ENCODE results near the gene MRPS5. TPM values are rescaled to one million over a fixed set of nuclear protein-coding genes. Genes with fewer than 3 reads are reported as not detected.

MRPS5 gene
- total and polyA plus RNA-seq, 8 donors: 28.6 to 78.2 (median 47.2) TPM

GRCh38 chr2:95058466-95058988 lies 63.1 kb downstream of the MRPS5 start:
- peak in 1 of 2 donors; percentile 22 for DNase-seq
- H3K4me1 ChIP-seq: peaks cover 0 to 24% (median 13%) of the 10 kb centered on the region in 4 donors
- no peak overlapping the region for H3K4me3 ChIP-seq
- H3K27me3 ChIP-seq: peaks cover 0 to 39% (median 0%) of the 10 kb centered on the region in 3 donors
- H3K27ac ChIP-seq: peak overlapping the region in 1 of 5 donors; percentile 64
- no peaks in the 10 kb centered on the region for H3K36me3 ChIP-seq
- TF ChIP-seq CTCF (IDR thresholded peaks at IDR 0.05): no peak
- TF ChIP-seq POLR2AphosphoS5 (IDR thresholded peaks at IDR 0.05): no peak
- no peak for TF ChIP-seq EP300 (IDR thresholded peaks at IDR 0.05)
- no peak for TF ChIP-seq POLR2A (IDR thresholded peaks at IDR 0.05)
- 57 to 68% (median 63%) methylated on average over 9 of the region's 9 CpGs for WGBS, 5 donors
- no peaks in the 10 kb centered on the region for H3K9me3 ChIP-seq
- intact Hi-C loops (cut with DNase I; ENCODE audit: low total_unique reads): no loop called here

- H3K27me3 ChIP-seq: peaks cover 0 to 45% (median 0%) of the 10 kb centered on the region in 3 donors
- H3K27ac ChIP-seq: no peak overlapping the region
- no peaks in the 10 kb centered on the region for H3K36me3 ChIP-seq
- H3K4me1 ChIP-seq: peaks cover 0 to 27% (median 9%) of the 10 kb centered on the region in 4 donors
- peak; percentile 24 to 45 for DNase-seq
- TF ChIP-seq POLR2AphosphoS5 (IDR thresholded peaks at IDR 0.05): no peak
- TF ChIP-seq EP300 (IDR thresholded peaks at IDR 0.05): no peak
- no peak for TF ChIP-seq POLR2A (IDR thresholded peaks at IDR 0.05)
- no peak for TF ChIP-seq CTCF (IDR thresholded peaks at IDR 0.05)
- intact Hi-C loops (cut with DNase I; ENCODE audit: low total_unique reads): no loop called here
- no peaks in the 10 kb centered on the region for H3K9me3 ChIP-seq
- WGBS, 5 donors: 77 to 82% (median 80%) methylated on average over 24 to 28 of the region's 28 CpGs
- no peak overlapping the region for H3K4me3 ChIP-seq
Observed at GRCh38 chr2:95057535-95058370, 63.9 kb downstream of the MRPS5 start.

- TF ChIP-seq CTCF (IDR thresholded peaks at IDR 0.05) (no peak), EP300 (IDR thresholded peaks at IDR 0.05) (no peak), POLR2A (IDR thresholded peaks at IDR 0.05) (no peak), POLR2AphosphoS5 (IDR thresholded peaks at IDR 0.05) (no peak)
- Histone ChIP-seq H3K4me3 (no peak overlapping the region), H3K27me3 (peaks cover 0 to 55% (median 0%) of the 10 kb centered on the region in 3 donors), H3K4me1 (peaks cover 0 to 27% (median 5%) of the 10 kb centered on the region in 4 donors), H3K36me3 (no peaks in the 10 kb centered on the region), H3K9me3 (no peaks in the 10 kb centered on the region), H3K27ac (no peak overlapping the region)
- DNase-seq: peak in 1 of 2 donors; percentile 17
- intact Hi-C loops (cut with DNase I; ENCODE audit: low total_unique reads): no loop called here
- 79 to 88% (median 84%) methylated on average over 9 to 15 of the region's 15 CpGs for WGBS, 5 donors
Observed at GRCh38 chr2:95056461-95057459, 64.8 kb downstream of the MRPS5 start.

GRCh38 chr2:95056044-95056443 lies 65.6 kb downstream of the MRPS5 start:
- no peak overlapping the region for H3K4me3 ChIP-seq
- intact Hi-C loops (cut with DNase I; ENCODE audit: low total_unique reads): no loop called here
- no peaks in the 10 kb centered on the region for H3K36me3 ChIP-seq
- peaks cover 0 to 27% (median 5%) of the 10 kb centered on the region in 4 donors for H3K4me1 ChIP-seq
- no peak for DNase-seq
- no peak for TF ChIP-seq EP300 (IDR thresholded peaks at IDR 0.05)
- TF ChIP-seq POLR2AphosphoS5 (IDR thresholded peaks at IDR 0.05): no peak
- no peak for TF ChIP-seq CTCF (IDR thresholded peaks at IDR 0.05)
- no peak for TF ChIP-seq POLR2A (IDR thresholded peaks at IDR 0.05)
- H3K27me3 ChIP-seq: peaks cover 0 to 58% (median 0%) of the 10 kb centered on the region in 3 donors
- no peak overlapping the region for H3K27ac ChIP-seq
- 80 to 87% (median 84%) methylated on average over 4 to 8 of the region's 8 CpGs for WGBS, 5 donors
- H3K9me3 ChIP-seq: no peaks in the 10 kb centered on the region
